D721Med (cell line): ENCODE data around the gene CBLB.
"Not testable (repeated sequence)": the region's sequence is repeated elsewhere in the genome, so short reads cannot be mapped to it uniquely, and the experiment has no call there.

ENCODE experiments used
- DNase-seq: peaks from one replicate; pipeline ENCODE4 v3.0.0; 2011; ENCODE audit warnings: low spot score; ENCODE audit not compliant: insufficient read length
- FAIRE-seq: peaks from 2 replicates; lab custom pipeline; 2011; peaks lifted over from hg19 to GRCh38; lab: Jason Lieb, UNC
- CTCF ChIP-seq: IDR thresholded peaks from 2 replicates; pipeline ENCODE4 v1.5.1; 2012; ENCODE audit warnings: mild to moderate bottlenecking, control low read depth; ENCODE audit not compliant: insufficient read depth; ENCODE audit errors: missing control alignments

Gene CBLB

GRCh38 chr3:105730801-105731354 lies 137.9 kb downstream of the CBLB start:
- TF ChIP-seq CTCF = no peak
- no peak for DNase-seq
- no peak for FAIRE-seq

GRCh38 chr3:105729667-105730066 lies 139.1 kb downstream of the CBLB start:
- no peak for TF ChIP-seq CTCF
- FAIRE-seq = no peak

GRCh38 chr3:105728771-105729312 lies 140.0 kb downstream of the CBLB start:
- no peak for FAIRE-seq
- TF ChIP-seq CTCF = no peak
- DNase-seq = no peak

More at GRCh38 chr3:105729667-105730066, 139.1 kb downstream of the CBLB start:
- no peak for DNase-seq

- not testable (repeated sequence) for FAIRE-seq
Observed at GRCh38 chr3:105727036-105727435, 141.8 kb downstream of the CBLB start.

GRCh38 chr3:105722943-105723556 lies 145.8 kb downstream of the CBLB start:
- FAIRE-seq = no peak
- no peak for TF ChIP-seq CTCF
- DNase-seq = no peak

More at GRCh38 chr3:105727036-105727435, 141.8 kb downstream of the CBLB start:
- DNase-seq = not testable (repeated sequence)

- DNase-seq (no peak), FAIRE-seq (no peak)
- no peak for TF ChIP-seq CTCF
Observed at GRCh38 chr3:105719791-105720190, 149.0 kb downstream of the CBLB start.

- no peak for TF ChIP-seq CTCF
- no peak for DNase-seq
- no peak for FAIRE-seq
Observed at GRCh38 chr3:105715372-105715771, 153.4 kb downstream of the CBLB start.
